Measurements from ENCODE around the gene GBP4.

DNA sequence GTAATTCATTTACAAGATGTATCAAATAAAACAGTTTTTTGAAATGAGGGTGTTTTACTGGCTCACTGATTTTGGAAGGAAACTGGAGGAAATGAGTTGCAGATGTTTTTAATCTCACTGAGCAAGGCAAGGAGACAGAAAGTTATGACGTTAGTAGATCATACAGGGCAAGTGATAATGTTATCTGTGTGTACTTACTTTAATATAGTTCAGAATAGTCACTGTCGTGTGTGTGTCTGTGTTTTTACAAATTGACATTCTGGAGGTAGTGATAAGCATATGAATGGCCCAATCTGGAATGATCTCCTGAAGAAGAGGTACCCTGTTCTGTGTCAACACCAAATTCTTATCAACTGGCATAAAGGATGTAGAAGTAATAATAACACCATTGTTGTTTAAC lies 1.9 kb upstream of the GBP4 start:
- TF ChIP-seq, protein P1, sequence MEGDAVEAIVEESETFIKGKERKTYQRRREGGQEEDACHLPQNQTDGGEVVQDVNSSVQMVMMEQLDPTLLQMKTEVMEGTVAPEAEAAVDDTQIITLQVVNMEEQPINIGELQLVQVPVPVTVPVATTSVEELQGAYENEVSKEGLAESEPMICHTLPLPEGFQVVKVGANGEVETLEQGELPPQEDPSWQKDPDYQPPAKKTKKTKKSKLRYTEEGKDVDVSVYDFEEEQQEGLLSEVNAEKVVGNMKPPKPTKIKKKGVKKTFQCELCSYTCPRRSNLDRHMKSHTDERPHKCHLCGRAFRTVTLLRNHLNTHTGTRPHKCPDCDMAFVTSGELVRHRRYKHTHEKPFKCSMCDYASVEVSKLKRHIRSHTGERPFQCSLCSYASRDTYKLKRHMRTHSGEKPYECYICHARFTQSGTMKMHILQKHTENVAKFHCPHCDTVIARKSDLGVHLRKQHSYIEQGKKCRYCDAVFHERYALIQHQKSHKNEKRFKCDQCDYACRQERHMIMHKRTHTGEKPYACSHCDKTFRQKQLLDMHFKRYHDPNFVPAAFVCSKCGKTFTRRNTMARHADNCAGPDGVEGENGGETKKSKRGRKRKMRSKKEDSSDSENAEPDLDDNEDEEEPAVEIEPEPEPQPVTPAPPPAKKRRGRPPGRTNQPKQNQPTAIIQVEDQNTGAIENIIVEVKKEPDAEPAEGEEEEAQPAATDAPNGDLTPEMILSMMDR (IDR thresholded peaks at IDR 0.05 in 8 of 11, conservative IDR thresholded peaks at IDR 0.05 in 3 of 11) = no peak
- no peak for TF ChIP-seq POLR2AphosphoS5 (IDR thresholded peaks at IDR 0.05)

All from spleen (tissue), 7 donors.